SK-N-SH treated with all-trans-retinoic acid at 6 μM for 48 hours (cell line): ENCODE results near the gene ATRNL1.

Experiments
- GLIS3 ChIP-seq: fragments of 250-450 bp; sonication (Bioruptor Pico); IDR thresholded peaks from 2 replicates; pipeline ENCODE4 v1.5.0; 2020; ENCODE audit warnings: mild to moderate bottlenecking, moderate library complexity
- TCF4 ChIP-seq: fragments of 250-450 bp; sonication (Bioruptor Pico); IDR thresholded peaks from 2 replicates; pipeline ENCODE4 v1.8.0; 2021; ENCODE audit warnings: mild to moderate bottlenecking, moderate library complexity, borderline replicate concordance
- TF ChIP-seq, protein P1 (sequence below): fragments of 250-450 bp; sonication (Bioruptor Pico); IDR thresholded peaks from 2 replicates; pipeline ENCODE4 v1.5.1; 2020; ENCODE audit warnings: low read depth, mild to moderate bottlenecking, moderate library complexity
- TF ChIP-seq, protein P2 (sequence below): fragments of 250-450 bp; sonication (Bioruptor Pico); IDR thresholded peaks from 2 replicates; pipeline ENCODE4 v1.5.1; 2021; ENCODE audit warnings: mild to moderate bottlenecking, moderate library complexity

DNA sequence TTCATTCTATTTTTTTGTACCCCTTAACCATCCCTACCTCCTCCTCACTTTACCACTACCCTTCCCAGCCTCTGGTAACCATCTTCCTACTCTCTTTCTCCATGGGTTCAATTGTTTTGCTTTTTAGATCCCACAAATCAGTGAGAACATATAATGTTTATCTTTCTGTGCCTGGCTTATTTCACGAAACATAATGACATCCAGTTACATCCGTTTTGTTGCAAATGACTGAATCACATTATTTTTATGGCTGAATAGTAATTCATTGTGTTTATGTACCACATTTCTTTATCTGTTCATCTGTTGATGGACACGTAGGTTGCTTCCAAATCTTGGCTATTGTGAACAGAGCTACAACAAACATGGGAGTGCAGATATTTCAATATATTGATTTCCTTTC lies 24.1 kb downstream of the ATRNL1 start:
- TF ChIP-seq, protein P1, sequence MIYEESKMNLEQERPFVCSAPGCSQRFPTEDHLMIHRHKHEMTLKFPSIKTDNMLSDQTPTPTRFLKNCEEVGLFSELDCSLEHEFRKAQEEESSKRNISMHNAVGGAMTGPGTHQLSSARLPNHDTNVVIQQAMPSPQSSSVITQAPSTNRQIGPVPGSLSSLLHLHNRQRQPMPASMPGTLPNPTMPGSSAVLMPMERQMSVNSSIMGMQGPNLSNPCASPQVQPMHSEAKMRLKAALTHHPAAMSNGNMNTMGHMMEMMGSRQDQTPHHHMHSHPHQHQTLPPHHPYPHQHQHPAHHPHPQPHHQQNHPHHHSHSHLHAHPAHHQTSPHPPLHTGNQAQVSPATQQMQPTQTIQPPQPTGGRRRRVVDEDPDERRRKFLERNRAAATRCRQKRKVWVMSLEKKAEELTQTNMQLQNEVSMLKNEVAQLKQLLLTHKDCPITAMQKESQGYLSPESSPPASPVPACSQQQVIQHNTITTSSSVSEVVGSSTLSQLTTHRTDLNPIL (CRISPR knock-in tag), result no peak
- peak; percentile 73 for TF ChIP-seq TCF4 (CRISPR knock-in tag)
- no peak for TF ChIP-seq GLIS3
- TF ChIP-seq, protein P2, sequence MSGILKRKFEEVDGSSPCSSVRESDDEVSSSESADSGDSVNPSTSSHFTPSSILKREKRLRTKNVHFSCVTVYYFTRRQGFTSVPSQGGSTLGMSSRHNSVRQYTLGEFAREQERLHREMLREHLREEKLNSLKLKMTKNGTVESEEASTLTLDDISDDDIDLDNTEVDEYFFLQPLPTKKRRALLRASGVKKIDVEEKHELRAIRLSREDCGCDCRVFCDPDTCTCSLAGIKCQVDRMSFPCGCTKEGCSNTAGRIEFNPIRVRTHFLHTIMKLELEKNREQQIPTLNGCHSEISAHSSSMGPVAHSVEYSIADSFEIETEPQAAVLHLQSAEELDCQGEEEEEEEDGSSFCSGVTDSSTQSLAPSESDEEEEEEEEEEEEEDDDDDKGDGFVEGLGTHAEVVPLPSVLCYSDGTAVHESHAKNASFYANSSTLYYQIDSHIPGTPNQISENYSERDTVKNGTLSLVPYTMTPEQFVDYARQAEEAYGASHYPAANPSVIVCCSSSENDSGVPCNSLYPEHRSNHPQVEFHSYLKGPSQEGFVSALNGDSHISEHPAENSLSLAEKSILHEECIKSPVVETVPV (CRISPR knock-in tag), result no peak
